PC-3 (cell line): ENCODE results near the gene UCN2.

ENCODE experiments used
- CTCF ChIP-seq: fragments of 300-600 bp; sonication (generic); conservative IDR thresholded peaks from 2 replicates; pipeline ENCODE4 v1.5.1; 2017; ENCODE audit warnings: antibody characterized with exemption, low read depth, mild to moderate bottlenecking, low read length
- EZH2 ChIP-seq: fragments of 300-600 bp; sonication (generic); IDR thresholded peaks from one replicate; pipeline ENCODE4 v1.6.1; 2017; ENCODE audit warnings: antibody characterized with exemption, mild to moderate bottlenecking, low read length; ENCODE audit not compliant: unreplicated experiment

- TF ChIP-seq CTCF, result no peak
- no peak for TF ChIP-seq EZH2
Observed at GRCh38 chr3:48532977-48533337, 30.6 kb downstream of the UCN2 start.
